HepG2 (cell line): Measurements from ENCODE around the gene ISY1. TPM values are rescaled to one million over a fixed set of nuclear protein-coding genes. Genes with fewer than 3 reads are reported as not detected.

Experiments
- ARID5B ChIP-seq: IDR thresholded peaks from 2 replicates; pipeline ENCODE4 v1.4.0; 2020; ENCODE audit warnings: mild to moderate bottlenecking, missing genetic modification reagents
- EHMT2 ChIP-seq: fragments of 200-600 bp; sonication (generic); IDR thresholded peaks from 2 replicates; pipeline ENCODE4 v1.7.0; 2017; ENCODE audit warnings: antibody characterized with exemption, low read depth, low read length, borderline replicate concordance
- HIVEP1 ChIP-seq: sonication (generic); formaldehyde crosslinking; IDR thresholded peaks from 2 replicates; pipeline ENCODE4 v1.4.0; 2020; ENCODE audit warnings: mild to moderate bottlenecking, missing genetic modification reagents
- KLF16 ChIP-seq, 2 experiments: sonication (generic) in 1 of 2; formaldehyde crosslinking in 1 of 2; IDR thresholded peaks; 2 replicates each; pipeline versions ENCODE4 v1.6.1 to v1.8.0; 2016 to 2023; ENCODE audit warnings: missing genetic modification reagents in 2 of 2, missing compliant biosample characterization in 1 of 2
- NAIF1 ChIP-seq: sonication (generic); formaldehyde crosslinking; IDR thresholded peaks from 2 replicates; pipeline ENCODE4 v1.5.0; 2020; ENCODE audit warnings: mild to moderate bottlenecking, missing genetic modification reagents, borderline replicate concordance
- NR1H2 ChIP-seq: sonication (generic); formaldehyde crosslinking; IDR thresholded peaks from 2 replicates; pipeline ENCODE4 v1.8.1; 2022; ENCODE audit warnings: low read depth, missing genetic modification reagents, borderline replicate concordance
- ONECUT2 ChIP-seq: sonication (generic); formaldehyde crosslinking; IDR thresholded peaks from 2 replicates; pipeline ENCODE4 v1.4.0; 2020; ENCODE audit warnings: missing genetic modification reagents
- PHF8 ChIP-seq: sonication (generic); formaldehyde crosslinking; IDR thresholded peaks from 2 replicates; pipeline ENCODE4 v1.5.0; 2020; ENCODE audit warnings: missing genetic modification reagents
- SMARCC2 ChIP-seq: fragments of 450-650 bp; IDR thresholded peaks from 2 replicates; pipeline ENCODE4 v1.6.1; 2017; ENCODE audit warnings: antibody characterized with exemption, mild to moderate bottlenecking
- TEAD3 ChIP-seq: optimal IDR thresholded peaks from 2 replicates; pipeline ENCODE3; 2016; ENCODE audit warnings: borderline replicate concordance
- ZBTB1 ChIP-seq: sonication (generic); formaldehyde crosslinking; IDR thresholded peaks from 2 replicates; pipeline ENCODE4 v1.4.0; 2020; ENCODE audit warnings: missing genetic modification reagents, borderline replicate concordance
- ZNF275 ChIP-seq: sonication (generic); formaldehyde crosslinking; IDR thresholded peaks from 2 replicates; pipeline ENCODE4 v1.8.0; 2022; ENCODE audit warnings: missing genetic modification reagents, mild to moderate bottlenecking, inconsistent platforms, borderline replicate concordance
- ZNF276 ChIP-seq: sonication (generic); formaldehyde crosslinking; IDR thresholded peaks from 2 replicates; pipeline ENCODE4 v1.4.0; 2020; ENCODE audit warnings: mild to moderate bottlenecking, low read depth, missing genetic modification reagents
- ZNF3 ChIP-seq: IDR thresholded peaks from 2 replicates; pipeline ENCODE4 v1.7.0; 2017; ENCODE audit warnings: inconsistent platforms
- ZNF672 ChIP-seq: sonication (generic); formaldehyde crosslinking; IDR thresholded peaks from 2 replicates; pipeline ENCODE4 v1.8.1; 2022; ENCODE audit warnings: missing genetic modification reagents
- ZNF737 ChIP-seq: sonication (generic); formaldehyde crosslinking; IDR thresholded peaks from 2 replicates; pipeline ENCODE4 v1.5.0; 2020; ENCODE audit warnings: missing genetic modification reagents, mild to moderate bottlenecking, borderline replicate concordance
- ZSCAN12 ChIP-seq: sonication (generic); formaldehyde crosslinking; IDR thresholded peaks from 2 replicates; pipeline ENCODE4 v1.9.0; 2021; ENCODE audit warnings: mild to moderate bottlenecking, missing genetic modification reagents
- ZSCAN9 ChIP-seq: IDR thresholded peaks from 2 replicates; pipeline ENCODE4 v1.6.1; 2016; ENCODE audit warnings: borderline replicate concordance
- polyA plus RNA-seq, 8 experiments: library from polyadenylated mRNA; depleted of rRNA in 3 of 8; stranded (reverse) in 7 of 8; unstranded in 1 of 8; fragments of >200 nt; fragmentation: Illumina TruSeq in 4 of 8; extraction: Trizol in 4 of 8; gene quantifications; 2 replicates each; pipeline versions ENCODE4 v1.2.1 to v1.2.3, GENCODE V29; 2011 to 2016; ENCODE audit warnings: low read depth in 4 of 8, missing spikeins in 1 of 8, mixed read lengths in 1 of 8; ENCODE audit not compliant: insufficient read depth in 1 of 8
- total RNA-seq, 5 experiments: library from RNA; depleted of rRNA; stranded (reverse); fragments of >200 nt; fragmentation: Illumina TruSeq; extraction: Trizol; gene quantifications; 2 replicates each; pipeline ENCODE4 v1.2.3, GENCODE V29; 2016; ENCODE audit warnings: low read depth in 1 of 5
- TF ChIP-seq, protein P1 (sequence below): sonication (generic); formaldehyde crosslinking; IDR thresholded peaks from 2 replicates; pipeline ENCODE4; 2020; ENCODE audit warnings: missing genetic modification reagents, mild to moderate bottlenecking, borderline replicate concordance

Gene ISY1
- total and polyA plus RNA-seq, 2 of the 13 experiments (the other 11 are each of a cell fraction or from before 2014, with no cell fraction given) = 21.0 to 39.1 TPM

GRCh38 chr3:129119365-129120100, 41.3 kb downstream of the ISY1 start (continued):
- TF ChIP-seq, protein P1, sequence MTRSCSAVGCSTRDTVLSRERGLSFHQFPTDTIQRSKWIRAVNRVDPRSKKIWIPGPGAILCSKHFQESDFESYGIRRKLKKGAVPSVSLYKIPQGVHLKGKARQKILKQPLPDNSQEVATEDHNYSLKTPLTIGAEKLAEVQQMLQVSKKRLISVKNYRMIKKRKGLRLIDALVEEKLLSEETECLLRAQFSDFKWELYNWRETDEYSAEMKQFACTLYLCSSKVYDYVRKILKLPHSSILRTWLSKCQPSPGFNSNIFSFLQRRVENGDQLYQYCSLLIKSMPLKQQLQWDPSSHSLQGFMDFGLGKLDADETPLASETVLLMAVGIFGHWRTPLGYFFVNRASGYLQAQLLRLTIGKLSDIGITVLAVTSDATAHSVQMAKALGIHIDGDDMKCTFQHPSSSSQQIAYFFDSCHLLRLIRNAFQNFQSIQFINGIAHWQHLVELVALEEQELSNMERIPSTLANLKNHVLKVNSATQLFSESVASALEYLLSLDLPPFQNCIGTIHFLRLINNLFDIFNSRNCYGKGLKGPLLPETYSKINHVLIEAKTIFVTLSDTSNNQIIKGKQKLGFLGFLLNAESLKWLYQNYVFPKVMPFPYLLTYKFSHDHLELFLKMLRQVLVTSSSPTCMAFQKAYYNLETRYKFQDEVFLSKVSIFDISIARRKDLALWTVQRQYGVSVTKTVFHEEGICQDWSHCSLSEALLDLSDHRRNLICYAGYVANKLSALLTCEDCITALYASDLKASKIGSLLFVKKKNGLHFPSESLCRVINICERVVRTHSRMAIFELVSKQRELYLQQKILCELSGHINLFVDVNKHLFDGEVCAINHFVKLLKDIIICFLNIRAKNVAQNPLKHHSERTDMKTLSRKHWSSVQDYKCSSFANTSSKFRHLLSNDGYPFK (CRISPR knock-in tag) = peak; percentile 55; the same call in 1 of the 2 replicates
- TF ChIP-seq ARID5B (CRISPR knock-in tag) (peak; percentile 92), KLF16 (CRISPR knock-in tag; IDR thresholded peaks at IDR 0.05) (peak in 1 of 2 experiments; percentile 72; a peak in 1 of 4 replicates), ZNF3 (CRISPR knock-in tag) (no peak), ZNF276 (CRISPR knock-in tag) (no peak; the same call in 1 of the 2 replicates), HIVEP1 (peak; percentile 76), TEAD3 (CRISPR knock-in tag) (peak; percentile 72), ZSCAN12 (CRISPR knock-in tag) (0 out of 2 replicates have a peak, but pooled peaks have one; percentile 52), PHF8 (CRISPR knock-in tag) (no peak; the same call in 1 of the 2 replicates), ONECUT2 (CRISPR knock-in tag) (no peak), ZNF275 (CRISPR knock-in tag) (no peak), ZNF737 (CRISPR knock-in tag) (no peak; the same call in 1 of the 2 replicates), NAIF1 (CRISPR knock-in tag) (0 out of 2 replicates have a peak, but pooled peaks have one; percentile 23), NR1H2 (no peak), EHMT2 (no peak), SMARCC2 (no peak), ZBTB1 (no peak), ZNF672 (CRISPR knock-in tag) (no peak), ZSCAN9 (peak; percentile 93)
